ENCODE data around the gene GPC6. TPM values are rescaled to one million over a fixed set of nuclear protein-coding genes. Genes with fewer than 3 reads are reported as not detected.

GPC6 gene
- total and polyA plus RNA-seq, 2 experiments from 2014 or later = 14.4 to 43.3 TPM

GRCh38 chr13:93806861-93807260 lies 580.3 kb downstream of the GPC6 start:
- Histone ChIP-seq H3K4me1 (ENCODE audit: low read depth) (peaks cover 14% of the 10 kb centered on the region), H3K4me3 (no peak overlapping the region), H3K36me3 (no peaks in the 10 kb centered on the region), H3K27me3 (no peaks in the 10 kb centered on the region), H3K9me3 (ENCODE audit: low read depth) (no peaks in the 10 kb centered on the region), H3K27ac (no peak overlapping the region)
- DNase-seq (ENCODE audit: low read depth in 1 of 2, low spot score in 1 of 2) = no peak
- TF ChIP-seq, protein P1, sequence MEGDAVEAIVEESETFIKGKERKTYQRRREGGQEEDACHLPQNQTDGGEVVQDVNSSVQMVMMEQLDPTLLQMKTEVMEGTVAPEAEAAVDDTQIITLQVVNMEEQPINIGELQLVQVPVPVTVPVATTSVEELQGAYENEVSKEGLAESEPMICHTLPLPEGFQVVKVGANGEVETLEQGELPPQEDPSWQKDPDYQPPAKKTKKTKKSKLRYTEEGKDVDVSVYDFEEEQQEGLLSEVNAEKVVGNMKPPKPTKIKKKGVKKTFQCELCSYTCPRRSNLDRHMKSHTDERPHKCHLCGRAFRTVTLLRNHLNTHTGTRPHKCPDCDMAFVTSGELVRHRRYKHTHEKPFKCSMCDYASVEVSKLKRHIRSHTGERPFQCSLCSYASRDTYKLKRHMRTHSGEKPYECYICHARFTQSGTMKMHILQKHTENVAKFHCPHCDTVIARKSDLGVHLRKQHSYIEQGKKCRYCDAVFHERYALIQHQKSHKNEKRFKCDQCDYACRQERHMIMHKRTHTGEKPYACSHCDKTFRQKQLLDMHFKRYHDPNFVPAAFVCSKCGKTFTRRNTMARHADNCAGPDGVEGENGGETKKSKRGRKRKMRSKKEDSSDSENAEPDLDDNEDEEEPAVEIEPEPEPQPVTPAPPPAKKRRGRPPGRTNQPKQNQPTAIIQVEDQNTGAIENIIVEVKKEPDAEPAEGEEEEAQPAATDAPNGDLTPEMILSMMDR (IDR thresholded peaks at IDR 0.05; ENCODE audit: low read depth, low read length) = no peak

DNA sequence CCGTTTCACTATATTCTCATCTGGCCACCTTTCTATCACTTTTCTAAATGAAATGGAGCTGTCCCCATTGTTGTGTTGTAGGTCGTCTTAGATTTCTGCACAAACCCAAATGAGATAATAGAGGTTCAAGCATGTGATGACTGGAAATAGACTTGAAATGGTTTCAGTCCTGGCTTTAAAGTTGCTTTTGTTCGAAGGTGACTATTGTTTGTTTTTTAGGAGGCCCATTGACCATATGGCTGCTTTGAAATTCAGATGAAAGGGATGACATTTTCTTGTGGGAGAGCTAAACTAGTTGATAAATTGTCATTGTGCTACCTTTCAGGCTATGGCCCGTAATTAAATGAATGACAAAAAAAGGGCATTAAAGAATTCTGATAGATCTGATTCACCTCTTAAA lies 583.7 kb downstream of the GPC6 start:
- Histone ChIP-seq H3K9me3 (ENCODE audit: low read depth) (no peaks in the 10 kb centered on the region), H3K27me3 (no peaks in the 10 kb centered on the region), H3K27ac (no peak overlapping the region), H3K36me3 (no peaks in the 10 kb centered on the region), H3K4me3 (no peak overlapping the region), H3K4me1 (ENCODE audit: low read depth) (peaks cover 14% of the 10 kb centered on the region)
- no peak for DNase-seq (ENCODE audit: low read depth in 1 of 2, low spot score in 1 of 2)
- TF ChIP-seq, protein P1 (IDR thresholded peaks at IDR 0.05; ENCODE audit: low read depth, low read length) = no peak

DNA sequence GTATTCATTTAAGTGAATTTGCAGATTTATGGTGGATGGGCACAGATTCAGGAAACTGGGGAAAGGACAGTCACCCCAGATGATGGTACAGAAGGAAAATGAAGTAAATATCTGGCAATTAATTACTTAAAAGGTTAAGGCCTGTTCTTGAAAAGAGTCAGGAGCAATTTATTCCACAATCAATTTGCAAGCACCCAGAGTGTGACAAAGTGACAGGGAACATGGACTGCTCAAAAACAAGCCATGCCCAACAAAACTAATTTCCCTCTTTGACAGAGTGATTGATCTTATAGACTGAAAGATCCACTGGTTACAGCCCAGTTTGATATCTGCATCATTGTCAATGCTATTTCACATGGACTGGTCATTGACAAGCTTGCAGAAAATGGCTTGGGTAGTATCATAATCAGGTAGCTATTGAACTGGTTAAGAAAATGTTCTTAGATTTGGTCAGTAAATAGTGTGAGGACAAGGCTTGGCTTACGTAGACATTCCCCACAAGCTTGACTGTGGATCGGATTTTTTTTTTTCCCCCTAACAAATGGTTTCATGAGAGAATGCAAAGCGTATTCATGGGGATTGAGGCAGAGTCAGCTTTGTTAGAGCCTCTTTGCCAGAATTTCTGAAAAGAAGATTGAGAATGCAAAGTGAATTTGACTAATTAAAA lies 584.6 kb downstream of the GPC6 start:
- no peaks in the 10 kb centered on the region for H3K27me3 ChIP-seq
- no peaks in the 10 kb centered on the region for H3K9me3 ChIP-seq (ENCODE audit: low read depth)
- no peak overlapping the region for H3K4me3 ChIP-seq
- no peak overlapping the region for H3K27ac ChIP-seq
- H3K4me1 ChIP-seq (ENCODE audit: low read depth) = peaks cover 14% of the 10 kb centered on the region
- DNase-seq (ENCODE audit: low read depth in 1 of 2, low spot score in 1 of 2) = no peak
- TF ChIP-seq, protein P1 (IDR thresholded peaks at IDR 0.05; ENCODE audit: low read depth, low read length) = no peak
- no peaks in the 10 kb centered on the region for H3K36me3 ChIP-seq

DNA sequence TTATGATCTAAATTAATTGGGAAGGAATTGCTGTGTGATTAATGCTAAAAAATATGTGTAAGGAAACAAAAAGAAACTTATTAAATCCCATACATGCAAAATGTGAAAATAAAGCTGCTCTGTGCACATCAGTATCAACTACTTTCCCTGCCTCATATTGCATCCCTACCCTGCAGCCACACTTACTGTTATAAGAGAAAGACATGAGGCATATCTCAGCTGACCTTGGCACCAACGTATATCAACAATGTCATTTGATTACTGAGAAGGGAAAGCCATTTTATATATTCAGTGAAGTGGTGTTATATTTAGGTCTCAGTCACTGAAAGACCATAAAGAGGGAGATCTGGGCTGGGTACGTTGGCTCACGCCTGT lies 585.1 kb downstream of the GPC6 start:
- H3K27ac ChIP-seq = no peak overlapping the region
- H3K4me1 ChIP-seq (ENCODE audit: low read depth) = peaks cover 14% of the 10 kb centered on the region
- TF ChIP-seq, protein P1 (IDR thresholded peaks at IDR 0.05; ENCODE audit: low read depth, low read length) = no peak
- DNase-seq (ENCODE audit: low read depth in 1 of 2, low spot score in 1 of 2) = no peak
- H3K27me3 ChIP-seq = no peaks in the 10 kb centered on the region
- H3K9me3 ChIP-seq (ENCODE audit: low read depth) = no peaks in the 10 kb centered on the region
- H3K4me3 ChIP-seq = no peak overlapping the region
- no peaks in the 10 kb centered on the region for H3K36me3 ChIP-seq

GRCh38 chr13:93814658-93815057 lies 588.1 kb downstream of the GPC6 start:
- Histone ChIP-seq H3K9me3 (ENCODE audit: low read depth) (no peaks in the 10 kb centered on the region), H3K27ac (no peak overlapping the region), H3K4me3 (no peak overlapping the region), H3K36me3 (no peaks in the 10 kb centered on the region), H3K4me1 (ENCODE audit: low read depth) (peaks cover 9% of the 10 kb centered on the region), H3K27me3 (no peaks in the 10 kb centered on the region)
- DNase-seq (ENCODE audit: low read depth in 1 of 2, low spot score in 1 of 2) = no peak
- TF ChIP-seq, protein P1 (IDR thresholded peaks at IDR 0.05; ENCODE audit: low read depth, low read length) = no peak
